IPS-18a (cell line): ENCODE data around the gene ASB1.

Experiments used
- H3K27ac ChIP-seq: one replicate; pipeline ENCODE4 v1.5.1; 2013; ENCODE audit warnings: low read length
- H3K27me3 ChIP-seq: one replicate; pipeline ENCODE4 v1.6.1; 2013; ENCODE audit warnings: mild to moderate bottlenecking, low read length; ENCODE audit not compliant: control insufficient read depth, insufficient read depth
- H3K36me3 ChIP-seq: one replicate; pipeline ENCODE4 v1.6.1; 2013; ENCODE audit warnings: low read depth, low read length; ENCODE audit not compliant: control insufficient read depth
- H3K4me1 ChIP-seq: one replicate; pipeline ENCODE4 v1.6.1; 2013; ENCODE audit warnings: low read depth, low read length; ENCODE audit not compliant: control insufficient read depth
- H3K4me3 ChIP-seq: one replicate; pipeline ENCODE4 v1.5.1; 2013; ENCODE audit warnings: low read length
- H3K9ac ChIP-seq: one replicate; pipeline ENCODE4 v1.6.1; 2013; ENCODE audit warnings: mild to moderate bottlenecking, low read length, moderate library complexity
- H3K9me3 ChIP-seq: one replicate; pipeline ENCODE4 v1.6.1; 2013; ENCODE audit warnings: low read depth, low read length; ENCODE audit not compliant: control insufficient read depth

The ASB1 gene

GRCh38 chr2:238418999-238419546 lies 7.7 kb upstream of the ASB1 start:
- peaks cover 13% of the 10 kb centered on the region for H3K4me1 ChIP-seq
- no peak overlapping the region for H3K4me3 ChIP-seq
- H3K9ac ChIP-seq: no peak overlapping the region
- H3K36me3 ChIP-seq: no peaks in the 10 kb centered on the region
- peaks cover 4% of the 10 kb centered on the region for H3K9me3 ChIP-seq
- H3K27ac ChIP-seq: no peak overlapping the region
- no peaks in the 10 kb centered on the region for H3K27me3 ChIP-seq

DNA sequence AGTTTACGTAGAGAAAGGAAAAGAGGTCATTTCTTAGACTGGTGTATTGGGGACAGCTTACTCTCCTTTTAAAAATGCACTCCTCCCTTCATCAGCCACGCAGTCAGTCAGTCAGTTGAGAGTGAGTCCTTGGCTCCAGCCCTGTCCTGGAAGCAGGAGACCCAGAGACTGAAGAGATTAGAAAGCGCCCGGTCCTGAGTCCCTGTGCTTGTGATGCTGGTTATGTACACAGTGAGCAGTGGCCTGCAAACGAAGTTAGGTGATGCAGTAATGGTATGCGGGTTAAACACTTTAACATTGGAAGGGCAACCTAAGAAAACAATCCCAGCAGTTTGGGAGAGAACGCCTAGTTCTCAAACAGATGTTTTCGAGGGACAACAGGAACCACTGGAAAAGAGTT lies 6.3 kb upstream of the ASB1 start:
- Histone ChIP-seq H3K4me1 (peaks cover 13% of the 10 kb centered on the region), H3K36me3 (no peaks in the 10 kb centered on the region), H3K9me3 (peaks cover 3% of the 10 kb centered on the region), H3K27ac (no peak overlapping the region), H3K4me3 (no peak overlapping the region), H3K27me3 (no peaks in the 10 kb centered on the region), H3K9ac (no peak overlapping the region)

- Histone ChIP-seq H3K4me1 (peaks cover 17% of the 10 kb centered on the region), H3K9me3 (no peaks in the 10 kb centered on the region), H3K4me3 (no peak overlapping the region), H3K9ac (no peak overlapping the region), H3K27ac (no peak overlapping the region), H3K36me3 (no peaks in the 10 kb centered on the region), H3K27me3 (no peaks in the 10 kb centered on the region)
Observed at GRCh38 chr2:238420878-238421694, 5.6 kb upstream of the ASB1 start.

DNA sequence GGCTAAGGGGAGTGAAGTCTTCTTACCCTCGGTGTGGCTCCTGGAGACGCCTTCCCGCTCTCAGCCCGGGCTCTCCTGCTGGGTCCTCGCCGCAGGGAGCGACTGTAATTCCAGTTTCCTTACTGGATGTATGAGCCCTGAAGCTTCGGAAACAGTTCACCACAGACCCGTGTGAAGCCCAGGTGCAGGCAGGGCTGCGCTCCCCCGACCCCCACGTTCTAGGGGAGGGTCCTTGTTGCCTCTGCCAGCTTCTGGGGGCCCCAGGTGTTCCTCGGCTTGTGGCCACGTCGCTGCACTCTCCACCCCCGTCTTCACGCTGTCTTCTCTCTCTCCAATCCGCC lies 5.1 kb upstream of the ASB1 start:
- peaks cover 17% of the 10 kb centered on the region for H3K4me1 ChIP-seq
- H3K36me3 ChIP-seq: no peaks in the 10 kb centered on the region
- no peak overlapping the region for H3K27ac ChIP-seq
- H3K27me3 ChIP-seq: no peaks in the 10 kb centered on the region
- no peak overlapping the region for H3K4me3 ChIP-seq
- H3K9ac ChIP-seq: no peak overlapping the region
- H3K9me3 ChIP-seq: no peaks in the 10 kb centered on the region

GRCh38 chr2:238422285-238422684 lies 4.4 kb upstream of the ASB1 start:
- Histone ChIP-seq H3K9me3 (no peaks in the 10 kb centered on the region), H3K27ac (no peak overlapping the region), H3K36me3 (no peaks in the 10 kb centered on the region), H3K9ac (no peak overlapping the region), H3K27me3 (no peaks in the 10 kb centered on the region), H3K4me1 (peaks cover 17% of the 10 kb centered on the region), H3K4me3 (no peak overlapping the region)

DNA sequence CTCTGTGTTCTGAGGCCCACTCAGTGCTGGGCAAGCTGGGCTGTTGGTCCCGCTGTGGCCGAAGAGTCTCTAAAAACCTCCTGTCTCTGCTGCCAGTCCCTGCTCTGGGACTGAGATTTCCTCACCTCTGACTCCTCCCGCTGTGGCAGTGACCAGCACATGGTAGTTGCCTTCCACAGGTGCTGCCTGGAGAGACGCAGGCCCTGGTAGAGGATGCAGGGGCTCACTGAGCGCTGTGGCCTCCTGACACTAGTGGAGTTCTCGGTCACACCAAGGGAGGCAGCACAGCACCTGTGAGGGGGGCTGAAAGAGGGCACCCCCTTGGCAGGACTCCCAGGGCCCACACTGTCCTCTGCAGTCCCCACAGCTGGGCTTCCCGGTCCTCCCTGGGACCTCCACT lies 3.8 kb upstream of the ASB1 start:
- no peak overlapping the region for H3K9ac ChIP-seq
- H3K36me3 ChIP-seq: no peaks in the 10 kb centered on the region
- H3K9me3 ChIP-seq: no peaks in the 10 kb centered on the region
- no peak overlapping the region for H3K4me3 ChIP-seq
- no peak overlapping the region for H3K27ac ChIP-seq
- peaks cover 21% of the 10 kb centered on the region for H3K4me1 ChIP-seq
- no peaks in the 10 kb centered on the region for H3K27me3 ChIP-seq

DNA sequence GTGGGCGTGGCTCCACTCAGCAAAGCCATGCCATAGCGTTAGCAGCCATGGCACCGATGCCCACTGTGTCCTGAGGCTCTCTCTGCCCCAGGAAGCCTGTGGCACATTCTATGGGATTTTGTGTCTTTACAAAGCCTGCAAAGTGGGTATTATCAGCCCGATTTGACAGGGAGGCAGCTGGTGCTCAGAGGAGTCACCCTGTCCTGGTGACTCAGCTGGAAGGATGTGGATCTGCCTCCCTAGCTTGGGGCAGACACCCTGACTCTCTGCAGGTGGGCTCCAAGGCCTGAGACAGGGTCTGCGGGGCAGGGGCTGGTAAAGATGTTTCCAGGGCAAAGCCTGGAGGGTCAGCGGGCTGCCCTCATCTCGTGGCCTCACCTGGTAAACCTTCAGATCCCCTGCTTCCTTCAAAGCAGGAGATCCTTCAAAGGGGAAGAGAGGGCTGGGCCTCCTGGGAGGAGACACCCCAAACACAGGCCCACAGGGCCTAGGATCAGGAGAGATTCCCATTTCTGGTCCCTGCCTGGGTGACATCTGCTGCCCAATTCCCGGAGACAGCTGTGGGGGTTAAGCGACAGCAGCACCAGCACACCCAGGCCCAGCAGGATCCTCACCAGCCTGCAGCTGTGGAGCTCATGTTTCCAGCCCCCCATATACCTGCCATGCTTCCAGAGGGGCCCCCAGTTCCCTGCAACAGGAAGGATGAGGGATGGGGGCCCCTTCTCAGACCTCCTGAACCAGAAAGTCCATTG lies 3.0 kb upstream of the ASB1 start:
- Histone ChIP-seq H3K27me3 (no peaks in the 10 kb centered on the region), H3K27ac (no peak overlapping the region), H3K9ac (no peak overlapping the region), H3K4me1 (peaks cover 22% of the 10 kb centered on the region), H3K9me3 (no peaks in the 10 kb centered on the region), H3K36me3 (no peaks in the 10 kb centered on the region), H3K4me3 (no peak overlapping the region)

DNA sequence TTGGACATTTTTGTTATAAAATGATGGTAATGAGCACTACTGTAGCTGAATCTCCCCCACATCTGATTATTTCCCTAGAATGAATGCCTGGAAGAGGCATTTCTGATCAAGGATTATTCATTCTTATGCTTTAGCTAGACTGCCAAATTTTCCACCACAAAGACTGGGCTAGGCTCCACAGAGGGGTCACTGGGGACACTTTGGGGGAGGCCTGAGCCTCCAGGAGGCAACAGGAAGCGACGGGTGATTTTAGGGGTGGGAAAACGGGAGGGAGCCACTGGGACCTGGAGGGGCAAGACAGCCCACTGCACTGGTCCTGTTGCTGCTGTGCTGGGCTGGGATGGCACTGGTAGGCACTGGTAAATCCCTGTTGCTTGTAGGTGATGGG lies 2.4 kb upstream of the ASB1 start:
- no peak overlapping the region for H3K27ac ChIP-seq
- peaks cover 22% of the 10 kb centered on the region for H3K4me1 ChIP-seq
- H3K9me3 ChIP-seq: no peaks in the 10 kb centered on the region
- H3K27me3 ChIP-seq: no peaks in the 10 kb centered on the region
- H3K36me3 ChIP-seq: no peaks in the 10 kb centered on the region
- no peak overlapping the region for H3K4me3 ChIP-seq
- no peak overlapping the region for H3K9ac ChIP-seq

GRCh38 chr2:238425505-238425978 lies 1.2 kb upstream of the ASB1 start:
- no peaks in the 10 kb centered on the region for H3K9me3 ChIP-seq
- H3K4me3 ChIP-seq: peak overlapping the region; percentile 92
- H3K4me1 ChIP-seq: peaks cover 20% of the 10 kb centered on the region
- H3K36me3 ChIP-seq: no peaks in the 10 kb centered on the region
- no peaks in the 10 kb centered on the region for H3K27me3 ChIP-seq
- no peak overlapping the region for H3K27ac ChIP-seq
- H3K9ac ChIP-seq: no peak overlapping the region

- peaks cover 15% of the 10 kb centered on the region for H3K4me1 ChIP-seq
- peak overlapping the region; percentile 62 for H3K9ac ChIP-seq
- H3K9me3 ChIP-seq: no peaks in the 10 kb centered on the region
- H3K36me3 ChIP-seq: no peaks in the 10 kb centered on the region
- H3K27ac ChIP-seq: no peak overlapping the region
- peak overlapping the region; percentile 92 for H3K4me3 ChIP-seq
- no peaks in the 10 kb centered on the region for H3K27me3 ChIP-seq
Observed at GRCh38 chr2:238425979-238426567, 654 bp upstream of the ASB1 start.

- Histone ChIP-seq H3K27ac (no peak overlapping the region), H3K4me1 (peaks cover 9% of the 10 kb centered on the region), H3K27me3 (no peaks in the 10 kb centered on the region), H3K4me3 (peak overlapping the region; percentile 92), H3K36me3 (no peaks in the 10 kb centered on the region), H3K9ac (peak overlapping the region; percentile 62), H3K9me3 (no peaks in the 10 kb centered on the region)
Observed at GRCh38 chr2:238427435-238428162, 872 bp downstream of the ASB1 start.
